ENCODE measurements around the gene H6PD.

GRCh38 chr1:9235560-9235959, 986 bp downstream of the H6PD start:
- TF ChIP-seq, protein P1, sequence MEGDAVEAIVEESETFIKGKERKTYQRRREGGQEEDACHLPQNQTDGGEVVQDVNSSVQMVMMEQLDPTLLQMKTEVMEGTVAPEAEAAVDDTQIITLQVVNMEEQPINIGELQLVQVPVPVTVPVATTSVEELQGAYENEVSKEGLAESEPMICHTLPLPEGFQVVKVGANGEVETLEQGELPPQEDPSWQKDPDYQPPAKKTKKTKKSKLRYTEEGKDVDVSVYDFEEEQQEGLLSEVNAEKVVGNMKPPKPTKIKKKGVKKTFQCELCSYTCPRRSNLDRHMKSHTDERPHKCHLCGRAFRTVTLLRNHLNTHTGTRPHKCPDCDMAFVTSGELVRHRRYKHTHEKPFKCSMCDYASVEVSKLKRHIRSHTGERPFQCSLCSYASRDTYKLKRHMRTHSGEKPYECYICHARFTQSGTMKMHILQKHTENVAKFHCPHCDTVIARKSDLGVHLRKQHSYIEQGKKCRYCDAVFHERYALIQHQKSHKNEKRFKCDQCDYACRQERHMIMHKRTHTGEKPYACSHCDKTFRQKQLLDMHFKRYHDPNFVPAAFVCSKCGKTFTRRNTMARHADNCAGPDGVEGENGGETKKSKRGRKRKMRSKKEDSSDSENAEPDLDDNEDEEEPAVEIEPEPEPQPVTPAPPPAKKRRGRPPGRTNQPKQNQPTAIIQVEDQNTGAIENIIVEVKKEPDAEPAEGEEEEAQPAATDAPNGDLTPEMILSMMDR (IDR thresholded peaks at IDR 0.05 in 2 of 3, conservative IDR thresholded peaks at IDR 0.05 in 1 of 3; ENCODE audit: insufficient read depth in 2 of 3, low read depth in 1 of 3, low read length in 3 of 3): no peak
- TF ChIP-seq, protein P2, sequence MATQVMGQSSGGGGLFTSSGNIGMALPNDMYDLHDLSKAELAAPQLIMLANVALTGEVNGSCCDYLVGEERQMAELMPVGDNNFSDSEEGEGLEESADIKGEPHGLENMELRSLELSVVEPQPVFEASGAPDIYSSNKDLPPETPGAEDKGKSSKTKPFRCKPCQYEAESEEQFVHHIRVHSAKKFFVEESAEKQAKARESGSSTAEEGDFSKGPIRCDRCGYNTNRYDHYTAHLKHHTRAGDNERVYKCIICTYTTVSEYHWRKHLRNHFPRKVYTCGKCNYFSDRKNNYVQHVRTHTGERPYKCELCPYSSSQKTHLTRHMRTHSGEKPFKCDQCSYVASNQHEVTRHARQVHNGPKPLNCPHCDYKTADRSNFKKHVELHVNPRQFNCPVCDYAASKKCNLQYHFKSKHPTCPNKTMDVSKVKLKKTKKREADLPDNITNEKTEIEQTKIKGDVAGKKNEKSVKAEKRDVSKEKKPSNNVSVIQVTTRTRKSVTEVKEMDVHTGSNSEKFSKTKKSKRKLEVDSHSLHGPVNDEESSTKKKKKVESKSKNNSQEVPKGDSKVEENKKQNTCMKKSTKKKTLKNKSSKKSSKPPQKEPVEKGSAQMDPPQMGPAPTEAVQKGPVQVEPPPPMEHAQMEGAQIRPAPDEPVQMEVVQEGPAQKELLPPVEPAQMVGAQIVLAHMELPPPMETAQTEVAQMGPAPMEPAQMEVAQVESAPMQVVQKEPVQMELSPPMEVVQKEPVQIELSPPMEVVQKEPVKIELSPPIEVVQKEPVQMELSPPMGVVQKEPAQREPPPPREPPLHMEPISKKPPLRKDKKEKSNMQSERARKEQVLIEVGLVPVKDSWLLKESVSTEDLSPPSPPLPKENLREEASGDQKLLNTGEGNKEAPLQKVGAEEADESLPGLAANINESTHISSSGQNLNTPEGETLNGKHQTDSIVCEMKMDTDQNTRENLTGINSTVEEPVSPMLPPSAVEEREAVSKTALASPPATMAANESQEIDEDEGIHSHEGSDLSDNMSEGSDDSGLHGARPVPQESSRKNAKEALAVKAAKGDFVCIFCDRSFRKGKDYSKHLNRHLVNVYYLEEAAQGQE (IDR thresholded peaks at IDR 0.05; ENCODE audit: borderline replicate concordance): no peak
- TF ChIP-seq, protein P2 (CRISPR knock-in tag; IDR thresholded peaks at IDR 0.05; ENCODE audit: low read depth): no peak
- no peak for TF ChIP-seq FOS (IDR thresholded peaks at IDR 0.05; ENCODE audit: extremely low read depth, insufficient read length)
- no peak for TF ChIP-seq ZNF174 (CRISPR knock-in tag; IDR thresholded peaks at IDR 0.05)
- no peak for TF ChIP-seq ARID1B (IDR thresholded peaks at IDR 0.05)
- TF ChIP-seq BRCA1 (IDR thresholded peaks at IDR 0.05): no peak
- TF ChIP-seq BRCA1 (CRISPR knock-in tag; IDR thresholded peaks at IDR 0.05): no peak
- TF ChIP-seq NRF1 (conservative IDR thresholded peaks at IDR 0.05 in 1 of 2, IDR thresholded peaks at IDR 0.05 in 1 of 2): no peak
